Measurements from ENCODE around the gene MKRN2OS. TPM values are rescaled to one million over a fixed set of nuclear protein-coding genes. Genes with fewer than 3 reads are reported as not detected.

Gene MKRN2OS
- total RNA-seq, 1 experiment from 2014 or later: not detected

- TF ChIP-seq POLR2A (IDR thresholded peaks at IDR 0.05; ENCODE audit: borderline replicate concordance, extremely low read depth, insufficient read depth, insufficient read length) (no peak), MAX (IDR thresholded peaks at IDR 0.05) (no peak), ELF1 (IDR thresholded peaks at IDR 0.05; ENCODE audit: borderline replicate concordance, low read depth) (no peak), SP1 (IDR thresholded peaks at IDR 0.05; ENCODE audit: low read depth) (no peak), ZNF274 (IDR thresholded peaks at IDR 0.05; ENCODE audit: low read depth, low read length) (no peak), ZBTB33 (IDR thresholded peaks at IDR 0.05; ENCODE audit: extremely low read depth, insufficient replicate concordance, low read length) (no peak), EZH2phosphoT487 (IDR thresholded peaks at IDR 0.05; ENCODE audit: borderline replicate concordance) (no peak), CBX3 (IDR thresholded peaks at IDR 0.05; ENCODE audit: low read depth) (no peak), SIN3A (IDR thresholded peaks at IDR 0.05; ENCODE audit: low read depth) (no peak), TCF7L2 (IDR thresholded peaks at IDR 0.05; ENCODE audit: borderline replicate concordance, extremely low read depth, insufficient read depth, insufficient read length) (no peak), SRF (IDR thresholded peaks at IDR 0.05; ENCODE audit: low read depth) (no peak), RAD21 (IDR thresholded peaks at IDR 0.05; ENCODE audit: low read depth) (no peak), JUND (IDR thresholded peaks at IDR 0.05) (no peak), ZFX (IDR thresholded peaks at IDR 0.05) (no peak), POLR2AphosphoS5 (IDR thresholded peaks at IDR 0.05; ENCODE audit: low read depth, low read length) (no peak), YY1 (IDR thresholded peaks at IDR 0.05; ENCODE audit: extremely low read depth, insufficient replicate concordance, low read depth, low read length) (no peak)
- ATAC-seq (no peak), DNase-seq (ENCODE audit: low read depth, low spot score) (no peak)
- Histone ChIP-seq H3K9me3 (ENCODE audit: control insufficient read depth in 1 of 2, insufficient read depth in 1 of 2, low read depth in 1 of 2, low read length in 2 of 2) (no peaks in the 10 kb centered on the region), H3K36me3 (ENCODE audit: control insufficient read depth in 1 of 2, insufficient read depth in 2 of 2, low read length in 2 of 2) (no peaks in the 10 kb centered on the region), H4K20me1 (ENCODE audit: insufficient read depth) (peaks cover 11% of the 10 kb centered on the region; the same call in 1 of the 2 replicates), H3K4me2 (ENCODE audit: low read length) (no peak overlapping the region), H3K4me1 (ENCODE audit: control insufficient read depth in 1 of 2, insufficient read depth in 2 of 2, low read length in 2 of 2) (peaks cover 8 to 19% of the 10 kb centered on the region in 2 experiments), H3K27ac (ENCODE audit: low read depth, low read length) (no peak overlapping the region), H2AFZ (ENCODE audit: low read depth, low read length, poor library complexity, severe bottlenecking) (no peak overlapping the region), H3K9me2 (ENCODE audit: insufficient read depth) (no peaks in the 10 kb centered on the region), H3K27me3 (ENCODE audit: insufficient read depth, low read length) (no peaks in the 10 kb centered on the region), H3K4me3 (replicated peaks in 1 of 2; ENCODE audit: low read depth in 1 of 2, low read length in 2 of 2) (no peak overlapping the region), H3K79me2 (ENCODE audit: insufficient read depth, low read length) (peaks cover 93% of the 10 kb centered on the region), H3K9ac (ENCODE audit: low read length) (no peak overlapping the region)
- no TSS peak for BruUV-seq (replicated peaks)
- CTCF ChIA-PET: no interaction called here
- intact Hi-C loops (cut with micrococcal nuclease): no loop called here
- RAD21 ChIA-PET (ENCODE audit: low non-redundant PET in 1 of 2, low total read pairs in 2 of 2, uncharacterized antibody in 2 of 2, unreplicated experiment in 2 of 2): no interaction called here
- POLR2A ChIA-PET: no interaction called here
These were observed 16.1 kb upstream of the MKRN2OS start for GRCh38 chr3:12561397-12561796.
